Esophagus muscularis mucosa (tissue), 4 donors: Measurements from ENCODE around the gene FGR. TPM values are rescaled to one million over a fixed set of nuclear protein-coding genes. Genes with fewer than 3 reads are reported as not detected.

Experiments
- DNase-seq: peaks from one replicate; pipeline ENCODE4 v3.0.0-alpha.2; 2017; ENCODE audit errors: extremely low spot score
- H3K27ac ChIP-seq, 4 donors: fragments of 200-600 bp; sonication (generic); replicated peaks in 1 of 4; 1 replicate in 3 of 4; 2 replicates in 1 of 4; pipeline ENCODE4 v1.5.1; 2016 to 2019; ENCODE audit warnings: mild to moderate bottlenecking in 1 of 4
- H3K27me3 ChIP-seq, 4 donors: fragments of 200-600 bp; sonication (generic); one replicate each; pipeline versions ENCODE4 v1.5.1 to v1.6.0; 2016 to 2019
- H3K36me3 ChIP-seq, 4 donors: fragments of 200-600 bp; sonication (generic); one replicate each; pipeline ENCODE4 v1.5.1; 2016 to 2019
- H3K4me1 ChIP-seq, 4 donors: fragments of 200-600 bp; sonication (generic); one replicate each; pipeline ENCODE4 v1.5.1; 2016 to 2019
- H3K4me3 ChIP-seq, 4 donors: fragments of 200-600 bp; sonication (generic); 1 replicate in 2 of 4; 2 replicates in 2 of 4; pipeline ENCODE4 v1.5.1; 2016 to 2019; ENCODE audit warnings: mild to moderate bottlenecking in 4 of 4, moderate library complexity in 1 of 4
- H3K9me3 ChIP-seq, 4 donors: fragments of 200-600 bp; sonication (generic); 1 replicate in 3 of 4; 2 replicates in 1 of 4; pipeline ENCODE4 v1.5.1; 2016 to 2019
- CTCF ChIP-seq, 3 experiments: fragments of 200-600 bp in 2 of 3; fragments of 450-650 bp in 1 of 3; sonication (generic) in 2 of 3; IDR thresholded peaks; one replicate each; pipeline ENCODE4 v1.5.1; 2017 to 2019; ENCODE audit warnings: antibody characterized with exemption in 3 of 3, mild to moderate bottlenecking in 2 of 3, moderate library complexity in 1 of 3
- EP300 ChIP-seq: sonication (generic); formaldehyde crosslinking; IDR thresholded peaks from one replicate; pipeline ENCODE4 v1.6.1; 2017; ENCODE audit warnings: antibody characterized with exemption
- POLR2A ChIP-seq: fragments of 450-650 bp; IDR thresholded peaks from one replicate; pipeline ENCODE4 v1.6.1; 2017; ENCODE audit warnings: antibody characterized with exemption, moderate library complexity, mild to moderate bottlenecking, low read depth
- POLR2AphosphoS5 ChIP-seq, 2 donors: sonication (generic); formaldehyde crosslinking; IDR thresholded peaks; one replicate each; pipeline ENCODE4 v1.6.1; 2017; ENCODE audit warnings: antibody characterized with exemption in 2 of 2
- WGBS: methylation state at CpG from one replicate; pipeline ENCODE4 v1.1.5; 2018; 5-methylcytosine and 5-hydroxymethylcytosine counted together
- intact Hi-C: fragments of 100-400 bp; cut with DNase I; formaldehyde crosslinking; loops from one replicate; pipeline ENCODE4 v1.15.1; 2023
- total RNA-seq, 4 donors: library from RNA; depleted of rRNA; stranded (reverse); fragments of >200 nt; gene quantifications; one replicate each; pipeline versions ENCODE4 v1.1.0 to v1.2.1, GENCODE V29; 2016

The FGR gene
- total RNA-seq, 4 donors from 2014 or later, result 12.0 to 32.1 (median 12.6) TPM

GRCh38 chr1:27601771-27602461 lies 33.1 kb downstream of the FGR start:
- no peak for DNase-seq
- Histone ChIP-seq H3K9me3 (no peaks in the 10 kb centered on the region), H3K27me3 (no peaks in the 10 kb centered on the region), H3K36me3 (no peaks in the 10 kb centered on the region), H3K4me1 (peaks cover 54 to 85% (median 77%) of the 10 kb centered on the region in 4 donors), H3K4me3 (peak overlapping the region; percentile 80 to 100 (median 97)), H3K27ac (peak overlapping the region; percentile 96 to 99 (median 97))
- TF ChIP-seq POLR2A (no peak), EP300 (no peak), CTCF (IDR thresholded peaks at IDR 0.05) (no peak), POLR2AphosphoS5 (IDR thresholded peaks at IDR 0.05) (peak; percentile 18 to 29)
- intact Hi-C loops, result loop anchor here (5.0 kb wide), 1 partner anchor 185 kb away; no protein-coding TSS in a partner anchor
- no CpG with 5 or more reads among the region's 23 CpGs for WGBS

- intact Hi-C loops, result loop anchor here (5.0 kb wide), 1 partner anchor 184 kb away; no protein-coding TSS in a partner anchor
- peak overlapping the region; percentile 96 to 99 (median 97) for H3K27ac ChIP-seq
- H3K4me3 ChIP-seq, result peak overlapping the region; percentile 80 to 100 (median 97)
- H3K9me3 ChIP-seq, result no peaks in the 10 kb centered on the region
- H3K27me3 ChIP-seq, result no peaks in the 10 kb centered on the region
- no peak for DNase-seq
- H3K36me3 ChIP-seq, result no peaks in the 10 kb centered on the region
- TF ChIP-seq POLR2A (no peak), EP300 (no peak), CTCF (IDR thresholded peaks at IDR 0.05) (no peak), POLR2AphosphoS5 (IDR thresholded peaks at IDR 0.05) (no peak)
- peaks cover 60 to 85% (median 78%) of the 10 kb centered on the region in 4 donors for H3K4me1 ChIP-seq
These were observed 33.6 kb downstream of the FGR start for GRCh38 chr1:27601321-27601770.

- Histone ChIP-seq H3K4me1 (peaks cover 63 to 85% (median 81%) of the 10 kb centered on the region in 4 donors), H3K27ac (peak overlapping the region; percentile 96 to 99 (median 97)), H3K9me3 (no peaks in the 10 kb centered on the region), H3K36me3 (no peaks in the 10 kb centered on the region), H3K27me3 (no peaks in the 10 kb centered on the region), H3K4me3 (peak overlapping the region; percentile 80 to 100 (median 97))
- TF ChIP-seq EP300 (no peak), POLR2A (no peak), CTCF (IDR thresholded peaks at IDR 0.05) (no peak), POLR2AphosphoS5 (IDR thresholded peaks at IDR 0.05) (no peak)
- WGBS, result 64% methylated on average over 3 of the region's 3 CpGs
- intact Hi-C loops, result loop anchor here (5.0 kb wide), 1 partner anchor 183 kb away; no protein-coding TSS in a partner anchor
- no peak for DNase-seq
These were observed 34.3 kb downstream of the FGR start for GRCh38 chr1:27600498-27601175.

GRCh38 chr1:27599605-27600497 lies 35.1 kb downstream of the FGR start:
- H3K4me1 ChIP-seq, result peaks cover 71 to 89% (median 87%) of the 10 kb centered on the region in 4 donors
- no peaks in the 10 kb centered on the region for H3K27me3 ChIP-seq
- no peaks in the 10 kb centered on the region for H3K9me3 ChIP-seq
- TF ChIP-seq CTCF (IDR thresholded peaks at IDR 0.05) (no peak), EP300 (no peak), POLR2AphosphoS5 (IDR thresholded peaks at IDR 0.05) (no peak), POLR2A (no peak)
- no peak for DNase-seq
- peak overlapping the region; percentile 96 to 99 (median 97) for H3K27ac ChIP-seq
- intact Hi-C loops, result loop anchor here (5.0 kb wide), 1 partner anchor 183 kb away; no protein-coding TSS in a partner anchor
- H3K4me3 ChIP-seq, result peak overlapping the region; percentile 26 to 80 (median 38)
- 27% methylated on average over 9 of the region's 9 CpGs for WGBS
- H3K36me3 ChIP-seq, result no peaks in the 10 kb centered on the region
